Tibial nerve (tissue), 4 donors: ENCODE data around the gene REC114. TPM values are rescaled to one million over a fixed set of nuclear protein-coding genes. Genes with fewer than 3 reads are reported as not detected.
"Not testable (repeated sequence)": the region's sequence is repeated elsewhere in the genome, so short reads cannot be mapped to it uniquely, and the experiment has no call there.

Experiments
- DNase-seq, 2 donors: peaks; one replicate each; pipeline ENCODE4 v3.0.0-alpha.2; 2019; ENCODE audit warnings: low spot score in 2 of 2
- H3K27ac ChIP-seq, 4 donors: fragments of 200-600 bp; sonication (generic) in 3 of 4; one replicate each; pipeline ENCODE4 v1.5.1; 2017 to 2019; ENCODE audit warnings: mild to moderate bottlenecking in 1 of 4
- H3K27me3 ChIP-seq, 2 donors: fragments of 200-600 bp; sonication (generic) in 1 of 2; one replicate each; pipeline versions ENCODE4 v1.5.1 to v1.6.0; 2017 to 2019
- H3K36me3 ChIP-seq, 3 donors: fragments of 200-600 bp; sonication (generic); one replicate each; pipeline ENCODE4 v1.5.1; 2018 to 2019
- H3K4me1 ChIP-seq, 4 donors: fragments of 200-600 bp; sonication (generic) in 3 of 4; one replicate each; pipeline ENCODE4 v1.5.1; 2017 to 2019
- H3K4me3 ChIP-seq, 4 donors: fragments of 200-600 bp; sonication (generic) in 3 of 4; one replicate each; pipeline ENCODE4 v1.5.1; 2017 to 2019; ENCODE audit warnings: mild to moderate bottlenecking in 1 of 4, moderate library complexity in 1 of 4
- H3K9me3 ChIP-seq, 4 donors: fragments of 200-600 bp; sonication (generic) in 3 of 4; one replicate each; pipeline ENCODE4 v1.5.1; 2017 to 2019
- EP300 ChIP-seq, 2 donors: sonication (generic); formaldehyde crosslinking; IDR thresholded peaks; one replicate each; pipeline ENCODE4 v1.6.1; 2017; ENCODE audit warnings: antibody characterized with exemption in 2 of 2, mild to moderate bottlenecking in 1 of 2
- POLR2A ChIP-seq, 2 donors: fragments of 450-650 bp; IDR thresholded peaks; one replicate each; pipeline ENCODE4 v1.6.1; 2017; ENCODE audit warnings: antibody characterized with exemption in 2 of 2, mild to moderate bottlenecking in 2 of 2, moderate library complexity in 2 of 2
- WGBS, 2 donors: methylation state at CpG; one replicate each; pipeline ENCODE4 v1.1.5; 2018; 5-methylcytosine and 5-hydroxymethylcytosine counted together
- total RNA-seq, 4 donors: library from RNA; depleted of rRNA; stranded (reverse); fragments of >200 nt; gene quantifications; one replicate each; pipeline ENCODE4 v1.1.0, GENCODE V29; 2016
- TF ChIP-seq, protein P1 (sequence below), 5 experiments: fragments of 200-600 bp in 3 of 5; fragments of 450-650 bp in 2 of 5; sonication (generic) in 3 of 5; IDR thresholded peaks; one replicate each; pipeline ENCODE4 v1.5.1; 2016 to 2019; ENCODE audit warnings: antibody characterized with exemption in 5 of 5, mild to moderate bottlenecking in 3 of 5, moderate library complexity in 2 of 5

REC114 gene
- total RNA-seq, 4 donors from 2014 or later: not detected

DNA sequence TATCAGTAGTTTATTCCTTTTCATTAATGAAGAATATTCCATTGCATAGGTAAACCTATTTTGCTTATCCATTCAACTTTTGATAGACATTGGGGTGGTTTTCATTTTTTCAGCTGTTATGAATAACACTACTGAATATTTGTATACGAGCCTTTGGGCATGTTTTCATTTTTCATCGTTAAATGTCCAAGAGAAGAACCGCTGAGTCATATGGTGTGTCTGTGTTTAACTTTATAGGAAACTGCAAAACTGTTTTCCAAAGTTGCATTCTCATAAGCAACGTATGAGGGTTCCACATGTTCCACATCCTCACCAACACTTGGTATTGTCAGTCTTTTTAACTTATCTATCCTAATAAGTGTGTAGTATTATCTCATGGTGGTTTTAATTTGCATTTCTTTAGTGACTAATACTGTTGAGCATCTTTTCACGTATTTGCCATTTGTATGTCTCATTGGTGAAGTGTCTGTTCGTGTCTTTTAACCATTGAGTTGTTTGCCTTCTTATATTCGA lies 33.8 kb downstream of the REC114 start:
- no peak overlapping the region for H3K4me3 ChIP-seq
- H3K27ac ChIP-seq: no peak overlapping the region
- no peak for TF ChIP-seq POLR2A (IDR thresholded peaks at IDR 0.05)
- TF ChIP-seq EP300 (IDR thresholded peaks at IDR 0.05): no peak
- no peaks in the 10 kb centered on the region for H3K27me3 ChIP-seq
- no peaks in the 10 kb centered on the region for H3K36me3 ChIP-seq
- 88 to 90% methylated on average over 7 of the region's 7 CpGs for WGBS, 2 donors
- no peaks in the 10 kb centered on the region for H3K4me1 ChIP-seq
- DNase-seq: no peak
- peaks cover 0 to 9% (median 0%) of the 10 kb centered on the region in 4 donors for H3K9me3 ChIP-seq

DNA sequence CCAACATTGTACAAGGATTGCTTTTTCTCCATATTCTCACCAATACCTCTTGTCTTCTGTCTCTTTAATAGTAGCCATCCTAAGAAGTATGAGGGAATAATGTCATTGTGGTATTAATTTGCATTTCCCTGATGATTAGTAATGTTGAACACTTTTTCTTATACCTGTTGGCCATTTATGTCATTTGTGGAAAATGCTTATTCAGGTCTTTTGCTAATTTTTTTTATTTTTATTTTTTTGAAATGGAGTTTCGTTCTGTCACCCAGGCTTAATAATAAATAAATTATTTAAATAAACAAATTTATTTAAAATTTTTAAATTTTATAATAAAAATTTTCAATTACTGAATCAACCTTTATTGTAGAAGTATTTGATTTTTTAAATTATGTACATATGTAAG lies 37.1 kb downstream of the REC114 start:
- DNase-seq: no peak
- WGBS, 2 donors: 80 to 86% methylated on average over 1 of the region's 1 CpG
- TF ChIP-seq EP300 (IDR thresholded peaks at IDR 0.05) (no peak), POLR2A (IDR thresholded peaks at IDR 0.05) (no peak)
- TF ChIP-seq, protein P1, sequence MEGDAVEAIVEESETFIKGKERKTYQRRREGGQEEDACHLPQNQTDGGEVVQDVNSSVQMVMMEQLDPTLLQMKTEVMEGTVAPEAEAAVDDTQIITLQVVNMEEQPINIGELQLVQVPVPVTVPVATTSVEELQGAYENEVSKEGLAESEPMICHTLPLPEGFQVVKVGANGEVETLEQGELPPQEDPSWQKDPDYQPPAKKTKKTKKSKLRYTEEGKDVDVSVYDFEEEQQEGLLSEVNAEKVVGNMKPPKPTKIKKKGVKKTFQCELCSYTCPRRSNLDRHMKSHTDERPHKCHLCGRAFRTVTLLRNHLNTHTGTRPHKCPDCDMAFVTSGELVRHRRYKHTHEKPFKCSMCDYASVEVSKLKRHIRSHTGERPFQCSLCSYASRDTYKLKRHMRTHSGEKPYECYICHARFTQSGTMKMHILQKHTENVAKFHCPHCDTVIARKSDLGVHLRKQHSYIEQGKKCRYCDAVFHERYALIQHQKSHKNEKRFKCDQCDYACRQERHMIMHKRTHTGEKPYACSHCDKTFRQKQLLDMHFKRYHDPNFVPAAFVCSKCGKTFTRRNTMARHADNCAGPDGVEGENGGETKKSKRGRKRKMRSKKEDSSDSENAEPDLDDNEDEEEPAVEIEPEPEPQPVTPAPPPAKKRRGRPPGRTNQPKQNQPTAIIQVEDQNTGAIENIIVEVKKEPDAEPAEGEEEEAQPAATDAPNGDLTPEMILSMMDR (IDR thresholded peaks at IDR 0.05): no peak

DNA sequence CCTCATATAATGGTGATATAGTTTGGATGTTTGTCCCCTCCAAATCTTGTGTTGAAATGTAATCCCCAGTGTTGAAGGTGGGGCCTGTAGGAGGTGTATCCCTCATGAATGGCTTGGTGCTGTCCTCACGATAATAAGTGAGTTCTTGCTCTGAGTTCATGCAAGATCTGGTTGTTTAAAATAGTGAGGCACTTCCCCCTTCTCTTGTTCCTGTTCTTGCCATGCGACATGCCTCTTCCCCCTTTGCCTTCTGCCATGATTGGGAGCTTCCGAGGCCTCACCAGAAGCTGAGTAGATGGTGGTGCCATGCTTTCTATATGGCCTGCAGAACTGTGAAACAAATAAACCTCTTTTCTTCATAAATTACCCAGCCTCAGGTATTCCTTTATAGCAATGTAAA lies 39.2 kb downstream of the REC114 start:
- Histone ChIP-seq H3K36me3 (no peaks in the 10 kb centered on the region), H3K27ac (no peak overlapping the region), H3K27me3 (no peaks in the 10 kb centered on the region), H3K4me1 (no peaks in the 10 kb centered on the region), H3K4me3 (no peak overlapping the region), H3K9me3 (peaks cover 0 to 8% (median 0%) of the 10 kb centered on the region in 4 donors)
- TF ChIP-seq POLR2A (IDR thresholded peaks at IDR 0.05) (no peak), EP300 (IDR thresholded peaks at IDR 0.05) (no peak)
- TF ChIP-seq, protein P1 (IDR thresholded peaks at IDR 0.05): no peak
- no peak for DNase-seq
- WGBS, 2 donors: 63 to 68% methylated on average over 3 of the region's 3 CpGs

More for the DNA sequence above, 37.1 kb downstream of the REC114 start:
- Histone ChIP-seq H3K9me3 (peaks cover 0 to 9% (median 0%) of the 10 kb centered on the region in 4 donors), H3K27me3 (no peaks in the 10 kb centered on the region), H3K27ac (no peak overlapping the region), H3K36me3 (no peaks in the 10 kb centered on the region), H3K4me3 (no peak overlapping the region), H3K4me1 (no peaks in the 10 kb centered on the region)

DNA sequence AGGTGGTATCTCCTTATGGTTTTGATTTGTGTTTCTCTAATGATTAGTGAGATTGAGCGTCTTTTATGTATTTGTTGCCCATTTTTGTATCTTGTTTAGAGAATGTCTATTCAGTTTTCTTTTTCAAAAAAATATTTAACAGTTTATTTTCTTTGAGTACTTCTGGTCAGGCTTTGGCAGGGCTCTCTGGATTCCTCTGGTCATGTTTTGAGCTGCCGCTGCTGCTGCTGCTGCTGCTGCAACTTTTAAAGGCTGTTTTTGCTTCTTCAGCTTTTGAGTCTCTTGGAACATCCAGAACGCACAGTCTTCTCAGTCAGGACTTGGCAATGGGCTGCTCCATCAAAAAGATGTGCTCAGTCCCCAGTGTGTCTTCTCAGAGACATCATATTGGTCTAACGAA lies 40.1 kb downstream of the REC114 start:
- H3K36me3 ChIP-seq: no peaks in the 10 kb centered on the region
- H3K27ac ChIP-seq: no peak overlapping the region
- H3K4me3 ChIP-seq: no peak overlapping the region
- no peaks in the 10 kb centered on the region for H3K27me3 ChIP-seq
- 70 to 80% methylated on average over 4 of the region's 4 CpGs for WGBS, 2 donors
- DNase-seq: no peak
- H3K4me1 ChIP-seq: no peaks in the 10 kb centered on the region
- TF ChIP-seq, protein P1 (IDR thresholded peaks at IDR 0.05): no peak
- TF ChIP-seq EP300 (IDR thresholded peaks at IDR 0.05) (no peak), POLR2A (IDR thresholded peaks at IDR 0.05) (no peak)
- no peaks in the 10 kb centered on the region for H3K9me3 ChIP-seq

DNA sequence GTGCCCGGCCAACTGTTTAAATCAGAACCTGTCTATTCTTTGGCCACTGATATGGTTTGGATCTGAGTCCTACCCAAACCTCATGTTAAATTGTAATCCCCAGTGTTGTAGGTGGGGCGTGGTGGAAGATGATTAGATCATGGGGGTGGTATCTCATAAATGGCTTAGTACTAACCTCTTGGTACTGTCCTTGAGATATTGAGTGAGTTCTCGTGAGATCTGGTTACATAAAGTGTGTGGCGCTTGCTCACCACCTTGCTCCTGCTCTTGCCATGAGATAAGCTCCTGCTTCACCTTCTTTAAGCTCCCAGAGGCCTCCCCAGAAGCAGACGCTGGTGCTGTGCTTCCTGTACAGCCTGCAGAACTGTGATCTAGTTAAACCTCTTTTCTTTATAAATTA lies 42.4 kb downstream of the REC114 start:
- TF ChIP-seq, protein P1 (IDR thresholded peaks at IDR 0.05): no peak
- TF ChIP-seq EP300 (IDR thresholded peaks at IDR 0.05) (no peak), POLR2A (IDR thresholded peaks at IDR 0.05) (no peak)
- H3K4me1 ChIP-seq: no peaks in the 10 kb centered on the region
- no peaks in the 10 kb centered on the region for H3K9me3 ChIP-seq
- WGBS, 2 donors: 80 to 86% methylated on average over 5 of the region's 5 CpGs
- DNase-seq: no peak
- H3K27ac ChIP-seq: no peak overlapping the region
- no peak overlapping the region for H3K4me3 ChIP-seq
- no peaks in the 10 kb centered on the region for H3K27me3 ChIP-seq
- H3K36me3 ChIP-seq: no peaks in the 10 kb centered on the region

DNA sequence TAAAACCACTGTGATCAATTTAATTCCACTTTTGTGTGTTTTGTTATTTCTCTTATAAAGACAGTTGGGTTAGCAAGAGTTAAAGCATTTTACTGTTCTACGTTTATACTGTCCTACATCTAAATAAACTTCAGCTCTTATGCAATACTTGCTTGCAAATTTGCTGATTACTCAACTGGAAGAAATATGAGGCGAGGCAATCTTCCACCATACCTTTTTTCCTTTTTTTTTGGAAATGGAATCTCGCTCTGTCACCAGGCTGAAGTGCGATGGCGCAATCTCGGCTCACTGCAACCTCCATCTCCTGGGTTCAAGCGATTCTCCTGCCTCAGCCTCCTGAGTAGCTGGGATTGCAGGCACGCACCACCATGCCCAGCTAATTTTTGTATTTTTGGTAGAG lies 42.9 kb downstream of the REC114 start:
- not testable (repeated sequence) for H3K36me3 ChIP-seq, H3K4me3 ChIP-seq, H3K27ac ChIP-seq, DNase-seq, H3K27me3 ChIP-seq, H3K9me3 ChIP-seq, H3K4me1 ChIP-seq
- WGBS, 2 donors: 75 to 80% methylated on average over 8 of the region's 8 CpGs
